Esophagus squamous epithelium (tissue), 5 donors: ENCODE results near the gene BGN. TPM values are rescaled to one million over a fixed set of nuclear protein-coding genes. Genes with fewer than 3 reads are reported as not detected.

Experiments used
- DNase-seq: peaks from one replicate; lab custom pipeline; 2025; lab: John Stamatoyannopoulos, UW
- H3K27ac ChIP-seq, 4 donors: fragments of 200-600 bp; sonication (generic); one replicate each; pipeline ENCODE4 v1.5.1; 2016 to 2019; ENCODE audit warnings: mild to moderate bottlenecking in 1 of 4
- H3K27me3 ChIP-seq, 4 donors: fragments of 200-600 bp; sonication (generic); 1 replicate in 3 of 4; 2 replicates in 1 of 4; pipeline versions ENCODE4 v1.5.1 to v1.6.0; 2017 to 2021; ENCODE audit warnings: antibody characterized with exemption in 1 of 4
- H3K36me3 ChIP-seq, 3 donors: fragments of 200-600 bp; sonication (generic); one replicate each; pipeline ENCODE4 v1.5.1; 2016 to 2019
- H3K4me1 ChIP-seq, 3 donors: fragments of 200-600 bp; sonication (generic); one replicate each; pipeline ENCODE4 v1.5.1; 2017 to 2019
- H3K4me3 ChIP-seq, 4 donors: fragments of 200-600 bp; sonication (generic); 1 replicate in 3 of 4; 2 replicates in 1 of 4; pipeline ENCODE4 v1.5.1; 2016 to 2019; ENCODE audit warnings: mild to moderate bottlenecking in 2 of 4, moderate library complexity in 1 of 4
- H3K9me3 ChIP-seq, 3 donors: fragments of 200-600 bp; sonication (generic); one replicate each; pipeline ENCODE4 v1.5.1; 2016 to 2019
- POLR2A ChIP-seq, 4 donors: fragments of 450-650 bp; IDR thresholded peaks; one replicate each; pipeline ENCODE4 v1.6.1; 2017; ENCODE audit warnings: antibody characterized with exemption in 4 of 4, mild to moderate bottlenecking in 4 of 4, moderate library complexity in 3 of 4
- WGBS, 2 donors: methylation state at CpG; one replicate each; pipeline ENCODE4 v1.1.5; 2018; 5-methylcytosine and 5-hydroxymethylcytosine counted together
- intact Hi-C: fragments of 100-400 bp; cut with DNase I; formaldehyde crosslinking; loops from one replicate; pipeline ENCODE4 v1.15.0; 2022
- total RNA-seq, 4 donors: library from RNA; depleted of rRNA; stranded (reverse); fragments of >200 nt; gene quantifications; one replicate each; pipeline ENCODE4 v1.1.0, GENCODE V29; 2016
- TF ChIP-seq, protein P1 (sequence below), 6 experiments: fragments of 450-650 bp in 4 of 6; fragments of 200-600 bp in 2 of 6; sonication (generic) in 2 of 6; IDR thresholded peaks; one replicate each; pipeline ENCODE4 v1.5.1; 2016 to 2019; ENCODE audit warnings: antibody characterized with exemption in 6 of 6, mild to moderate bottlenecking in 4 of 6, moderate library complexity in 4 of 6
- donor health status: DM: yes; HTN: yes; CAD: no.

Gene BGN
- total RNA-seq, 4 donors from 2014 or later, result 6.7 to 26.7 (median 15.7) TPM

DNA sequence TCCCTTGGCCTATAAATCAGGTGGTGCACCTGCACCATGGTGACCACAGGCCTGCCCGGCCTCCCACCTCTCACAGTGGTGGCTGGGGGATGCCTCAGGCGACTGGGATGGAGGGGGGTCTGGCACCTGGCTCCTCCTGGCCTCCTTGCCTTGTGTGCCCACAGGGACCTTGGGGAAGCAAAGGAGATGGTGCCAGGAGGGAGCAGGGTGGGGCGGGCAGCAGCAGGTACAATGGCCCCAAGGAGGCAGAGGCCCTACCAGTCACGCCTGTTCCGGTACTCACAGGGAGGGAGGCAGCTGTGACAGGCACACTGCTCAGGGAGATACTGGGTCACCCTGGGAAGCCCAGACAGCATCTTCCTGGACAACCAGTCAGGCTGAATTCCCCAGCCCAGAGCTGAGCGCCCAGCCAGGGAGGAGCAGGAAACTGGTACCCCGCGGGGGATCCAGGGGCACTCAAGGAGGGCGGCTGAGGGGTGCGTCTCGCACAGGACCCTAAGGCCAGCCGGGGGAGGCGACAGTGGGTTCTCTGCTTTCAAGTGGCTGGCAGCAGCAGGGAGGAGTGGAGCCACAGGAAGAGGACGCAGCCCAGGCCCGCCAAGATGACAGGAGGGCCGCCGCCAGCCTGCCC lies 47.7 kb upstream of the BGN start:
- intact Hi-C loops, result no loop called here
- 95 to 96% methylated on average over 5 to 11 of the region's 17 CpGs for WGBS, 2 donors

DNA sequence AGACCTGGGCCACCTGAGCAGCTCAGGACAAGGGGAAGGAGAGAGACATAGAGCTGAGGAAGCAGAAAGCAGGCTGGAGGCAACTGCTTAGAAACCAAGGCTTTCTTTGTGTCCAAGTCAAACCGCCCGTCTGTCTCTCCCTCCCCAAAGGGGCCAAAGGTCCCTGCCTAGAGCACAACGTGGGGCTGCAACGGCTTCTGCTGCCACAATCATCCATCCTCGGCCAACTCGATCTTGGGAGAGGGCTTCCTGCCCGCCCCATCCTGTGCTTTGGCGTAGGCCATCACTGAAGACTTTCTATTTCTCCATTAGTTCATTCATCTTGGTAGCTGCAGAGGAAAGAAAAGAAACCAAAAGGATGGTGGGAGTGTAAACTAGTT lies 47.2 kb upstream of the BGN start:
- intact Hi-C loops, result no loop called here
- Histone ChIP-seq H3K9me3 (no peaks in the 10 kb centered on the region), H3K27me3 (no peaks in the 10 kb centered on the region), H3K4me1 (no peaks in the 10 kb centered on the region), H3K36me3 (peaks cover 0 to 26% (median 0%) of the 10 kb centered on the region in 3 donors), H3K27ac (no peak overlapping the region), H3K4me3 (no peak overlapping the region)
- TF ChIP-seq, protein P1, sequence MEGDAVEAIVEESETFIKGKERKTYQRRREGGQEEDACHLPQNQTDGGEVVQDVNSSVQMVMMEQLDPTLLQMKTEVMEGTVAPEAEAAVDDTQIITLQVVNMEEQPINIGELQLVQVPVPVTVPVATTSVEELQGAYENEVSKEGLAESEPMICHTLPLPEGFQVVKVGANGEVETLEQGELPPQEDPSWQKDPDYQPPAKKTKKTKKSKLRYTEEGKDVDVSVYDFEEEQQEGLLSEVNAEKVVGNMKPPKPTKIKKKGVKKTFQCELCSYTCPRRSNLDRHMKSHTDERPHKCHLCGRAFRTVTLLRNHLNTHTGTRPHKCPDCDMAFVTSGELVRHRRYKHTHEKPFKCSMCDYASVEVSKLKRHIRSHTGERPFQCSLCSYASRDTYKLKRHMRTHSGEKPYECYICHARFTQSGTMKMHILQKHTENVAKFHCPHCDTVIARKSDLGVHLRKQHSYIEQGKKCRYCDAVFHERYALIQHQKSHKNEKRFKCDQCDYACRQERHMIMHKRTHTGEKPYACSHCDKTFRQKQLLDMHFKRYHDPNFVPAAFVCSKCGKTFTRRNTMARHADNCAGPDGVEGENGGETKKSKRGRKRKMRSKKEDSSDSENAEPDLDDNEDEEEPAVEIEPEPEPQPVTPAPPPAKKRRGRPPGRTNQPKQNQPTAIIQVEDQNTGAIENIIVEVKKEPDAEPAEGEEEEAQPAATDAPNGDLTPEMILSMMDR (IDR thresholded peaks at IDR 0.05), result no peak
- no peak for TF ChIP-seq POLR2A (IDR thresholded peaks at IDR 0.05)
- DNase-seq, result no peak
- 85 to 92% methylated on average over 4 to 8 of the region's 8 CpGs for WGBS, 2 donors

More for the DNA sequence above, 47.7 kb upstream of the BGN start:
- no peak overlapping the region for H3K4me3 ChIP-seq
- peaks cover 0 to 2% (median 0%) of the 10 kb centered on the region in 3 donors for H3K4me1 ChIP-seq
- H3K36me3 ChIP-seq, result peaks cover 0 to 26% (median 0%) of the 10 kb centered on the region in 3 donors
- no peak overlapping the region for H3K27ac ChIP-seq
- no peaks in the 10 kb centered on the region for H3K9me3 ChIP-seq
- TF ChIP-seq, protein P1 (IDR thresholded peaks at IDR 0.05), result no peak
- no peak for TF ChIP-seq POLR2A (IDR thresholded peaks at IDR 0.05)
- DNase-seq, result no peak
- H3K27me3 ChIP-seq, result no peaks in the 10 kb centered on the region

DNA sequence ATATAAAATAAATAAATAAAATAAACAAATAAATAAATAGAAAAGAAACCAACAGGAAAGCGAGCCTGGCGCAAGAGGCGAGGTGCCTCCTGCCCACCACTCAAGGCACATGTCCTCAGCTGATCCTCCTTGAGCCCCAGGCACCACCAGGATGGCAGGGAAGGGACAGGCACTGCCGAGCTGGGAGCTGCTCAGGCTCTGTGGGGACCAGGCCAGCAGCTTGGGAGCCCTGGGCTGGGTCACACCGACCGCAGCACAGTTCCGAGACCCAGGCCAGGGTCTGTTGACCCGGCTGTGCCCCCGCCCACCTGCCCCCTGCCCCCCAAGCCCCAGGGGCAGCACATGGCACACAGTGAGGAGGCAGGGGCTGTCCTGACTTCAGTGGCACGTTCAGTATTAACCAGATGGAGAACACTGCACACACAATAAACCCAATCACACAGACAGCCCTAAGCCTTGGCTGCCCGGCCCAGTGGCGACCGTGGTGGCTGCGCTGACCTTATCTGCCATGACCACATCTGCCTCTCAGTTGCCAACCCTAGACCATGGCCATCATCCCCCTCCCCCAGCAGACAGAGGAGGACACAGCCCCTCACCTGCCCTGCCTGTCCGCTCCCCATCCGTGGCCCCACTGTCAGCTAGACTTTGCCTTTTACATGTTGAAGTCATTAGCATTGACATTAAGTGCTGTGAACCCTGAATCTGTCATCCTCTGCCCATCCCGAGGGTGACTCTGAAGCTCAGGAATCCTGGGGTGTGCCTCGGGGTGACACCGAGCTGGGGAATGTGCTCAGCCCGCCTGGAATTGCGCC lies 46.0 kb upstream of the BGN start:
- DNase-seq, result no peak
- Histone ChIP-seq H3K4me1 (no peaks in the 10 kb centered on the region), H3K4me3 (no peak overlapping the region), H3K27ac (no peak overlapping the region), H3K36me3 (peaks cover 0 to 28% (median 0%) of the 10 kb centered on the region in 3 donors), H3K9me3 (no peaks in the 10 kb centered on the region), H3K27me3 (no peaks in the 10 kb centered on the region)
- no peak for TF ChIP-seq POLR2A (IDR thresholded peaks at IDR 0.05)
- TF ChIP-seq, protein P1 (IDR thresholded peaks at IDR 0.05), result no peak
- WGBS, 2 donors, result 87 to 96% methylated on average over 3 to 12 of the region's 21 CpGs
- intact Hi-C loops, result no loop called here

DNA sequence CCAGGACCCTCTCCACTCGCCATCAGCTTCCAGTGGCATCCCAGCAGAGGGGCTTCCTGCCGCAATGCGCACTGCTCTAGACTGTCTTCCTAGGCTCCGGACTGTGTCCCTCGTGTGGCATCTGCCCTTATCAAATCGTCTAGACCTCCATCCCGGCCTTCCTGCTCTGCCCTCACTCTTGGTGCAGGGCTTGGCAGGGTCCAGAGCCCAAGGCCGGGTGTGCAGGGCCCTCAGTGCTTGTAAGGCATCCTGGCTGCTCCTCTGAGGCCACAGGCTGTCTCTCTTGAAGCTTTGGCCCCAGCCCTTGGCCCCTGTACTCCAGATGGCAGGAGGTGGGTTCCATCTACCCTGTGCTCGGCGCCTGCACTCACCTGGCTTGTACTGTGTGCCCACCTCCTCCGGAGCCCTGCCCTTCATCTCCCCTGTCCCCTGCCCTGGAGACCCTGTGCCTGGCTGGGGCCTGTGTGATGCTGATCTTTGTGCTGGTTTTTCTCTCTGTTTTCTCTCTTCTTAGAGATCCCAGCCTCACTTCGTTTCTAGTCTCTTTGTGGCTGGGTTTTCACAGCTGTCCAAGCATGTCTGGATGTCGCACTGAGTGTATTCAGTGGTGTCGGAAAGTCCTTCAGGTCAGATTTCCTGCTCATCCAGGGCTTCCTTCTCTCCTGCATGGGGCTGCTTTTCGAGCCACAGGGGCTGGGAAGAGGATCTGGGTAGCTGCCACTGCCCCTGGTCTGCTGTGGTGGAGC lies 45.2 kb upstream of the BGN start:
- no peak for DNase-seq
- H3K27me3 ChIP-seq, result no peaks in the 10 kb centered on the region

More for the DNA sequence above, 45.2 kb upstream of the BGN start:
- H3K9me3 ChIP-seq, result no peaks in the 10 kb centered on the region
- no peak overlapping the region for H3K4me3 ChIP-seq
- 73 to 82% methylated on average over 4 to 12 of the region's 15 CpGs for WGBS, 2 donors
- no peaks in the 10 kb centered on the region for H3K4me1 ChIP-seq
- H3K36me3 ChIP-seq, result peaks cover 0 to 35% (median 0%) of the 10 kb centered on the region in 3 donors
- no peak overlapping the region for H3K27ac ChIP-seq
- intact Hi-C loops, result no loop called here
- TF ChIP-seq, protein P1 (IDR thresholded peaks at IDR 0.05), result no peak
- no peak for TF ChIP-seq POLR2A (IDR thresholded peaks at IDR 0.05)
